Endothelial cell (in vitro differentiated cells): ENCODE measurements around the gene WDR4. TPM values are rescaled to one million over a fixed set of nuclear protein-coding genes. Genes with fewer than 3 reads are reported as not detected.

Experiments
- DNase-seq: peaks from one replicate; pipeline ENCODE4 v3.0.0; 2021; ENCODE audit warnings: low spot score
- H3K27ac Mint-ChIP-seq: one replicate; pipeline ENCODE4 v1.8.0; 2021; ENCODE audit warnings: mixed read lengths, inconsistent platforms; ENCODE audit not compliant: unreplicated experiment
- H3K27me3 Mint-ChIP-seq: one replicate; pipeline ENCODE4 v1.8.0; 2021; ENCODE audit warnings: mild to moderate bottlenecking, moderate library complexity, mixed read lengths, inconsistent platforms; ENCODE audit not compliant: unreplicated experiment
- H3K36me3 Mint-ChIP-seq: one replicate; pipeline ENCODE4 v1.8.0; 2021; ENCODE audit warnings: mild to moderate bottlenecking, low read depth, mixed read lengths, inconsistent platforms; ENCODE audit not compliant: unreplicated experiment
- H3K4me1 Mint-ChIP-seq: one replicate; pipeline ENCODE4 v1.8.0; 2021; ENCODE audit warnings: mild to moderate bottlenecking, mixed read lengths, inconsistent platforms; ENCODE audit not compliant: unreplicated experiment
- H3K4me3 Mint-ChIP-seq: one replicate; pipeline ENCODE4 v1.8.0; 2021; ENCODE audit warnings: mild to moderate bottlenecking, mixed read lengths, inconsistent platforms; ENCODE audit not compliant: unreplicated experiment
- H3K9me3 Mint-ChIP-seq: one replicate; pipeline ENCODE4 v1.8.0; 2021; ENCODE audit warnings: mixed read lengths, inconsistent platforms; ENCODE audit not compliant: unreplicated experiment
- total RNA-seq: library from RNA; stranded (reverse); fragmentation: NEBNext Ultra II Directional; extraction: Animal tissue kit (Norgen Biotek cat#: 25700); gene quantifications from one replicate; pipeline ENCODE4 v1.2.1, GENCODE V29; 2021; ENCODE audit not compliant: unreplicated experiment
- TF ChIP-seq, protein P1 (sequence below): fragments of 200-600 bp; sonication (generic); IDR thresholded peaks from one replicate; pipeline ENCODE4 v1.5.0; 2021; ENCODE audit warnings: antibody characterized with exemption; ENCODE audit not compliant: unreplicated experiment

The WDR4 gene
- total RNA-seq, 1 donor from 2014 or later, result 14.3 TPM

DNA sequence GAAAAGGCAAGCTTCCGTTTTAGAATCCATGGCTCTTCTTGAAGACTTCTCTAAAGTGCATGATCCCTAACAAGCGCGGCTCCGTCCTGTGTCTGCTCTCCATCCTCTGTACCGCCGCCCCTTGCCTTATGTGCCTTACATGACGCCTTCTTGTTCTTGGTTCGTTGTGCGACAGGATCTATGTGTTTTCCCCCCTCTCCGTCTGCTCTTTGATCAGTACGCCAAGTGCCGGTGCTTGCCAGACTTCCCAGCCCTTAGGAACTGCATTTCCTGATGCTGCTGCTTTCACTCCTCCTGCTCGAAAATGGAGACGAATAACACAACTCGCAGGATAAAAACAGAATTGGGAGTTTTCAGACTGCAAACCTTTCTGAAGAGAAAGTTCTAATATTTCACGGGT, 26.9 kb upstream of the WDR4 start:
- DNase-seq, result no peak
- Mint-ChIP-seq H3K9me3 (peaks cover 4% of the 10 kb centered on the region), H3K4me1 (no peaks in the 10 kb centered on the region), H3K36me3 (peaks cover 28% of the 10 kb centered on the region), H3K27me3 (peaks cover 2% of the 10 kb centered on the region), H3K4me3 (peak overlapping the region; percentile 80), H3K27ac (no peak overlapping the region)
- TF ChIP-seq, protein P1, sequence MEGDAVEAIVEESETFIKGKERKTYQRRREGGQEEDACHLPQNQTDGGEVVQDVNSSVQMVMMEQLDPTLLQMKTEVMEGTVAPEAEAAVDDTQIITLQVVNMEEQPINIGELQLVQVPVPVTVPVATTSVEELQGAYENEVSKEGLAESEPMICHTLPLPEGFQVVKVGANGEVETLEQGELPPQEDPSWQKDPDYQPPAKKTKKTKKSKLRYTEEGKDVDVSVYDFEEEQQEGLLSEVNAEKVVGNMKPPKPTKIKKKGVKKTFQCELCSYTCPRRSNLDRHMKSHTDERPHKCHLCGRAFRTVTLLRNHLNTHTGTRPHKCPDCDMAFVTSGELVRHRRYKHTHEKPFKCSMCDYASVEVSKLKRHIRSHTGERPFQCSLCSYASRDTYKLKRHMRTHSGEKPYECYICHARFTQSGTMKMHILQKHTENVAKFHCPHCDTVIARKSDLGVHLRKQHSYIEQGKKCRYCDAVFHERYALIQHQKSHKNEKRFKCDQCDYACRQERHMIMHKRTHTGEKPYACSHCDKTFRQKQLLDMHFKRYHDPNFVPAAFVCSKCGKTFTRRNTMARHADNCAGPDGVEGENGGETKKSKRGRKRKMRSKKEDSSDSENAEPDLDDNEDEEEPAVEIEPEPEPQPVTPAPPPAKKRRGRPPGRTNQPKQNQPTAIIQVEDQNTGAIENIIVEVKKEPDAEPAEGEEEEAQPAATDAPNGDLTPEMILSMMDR, result no peak

DNA sequence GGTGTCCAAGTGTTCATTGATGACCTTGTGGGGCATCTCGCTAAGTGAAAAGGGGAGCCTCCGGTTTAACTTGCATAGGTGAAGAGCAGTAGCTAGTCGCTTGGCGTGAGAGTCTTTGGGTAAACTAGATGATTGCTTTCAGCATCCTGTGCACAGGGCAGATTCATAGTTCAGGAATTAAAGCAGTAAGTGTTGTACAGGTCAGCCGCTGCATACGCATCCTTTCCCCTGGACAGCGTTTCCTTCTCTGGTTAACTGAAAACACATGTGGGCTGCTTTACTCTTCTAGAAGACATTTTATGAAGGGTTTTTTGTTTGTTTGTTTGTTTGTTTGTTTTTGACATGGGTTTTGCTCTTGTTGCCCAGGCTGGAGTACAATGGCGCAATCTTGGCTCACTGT, 25.9 kb upstream of the WDR4 start:
- Mint-ChIP-seq H3K4me1 (no peaks in the 10 kb centered on the region), H3K27me3 (peaks cover 2% of the 10 kb centered on the region), H3K4me3 (no peak overlapping the region), H3K27ac (no peak overlapping the region), H3K9me3 (peaks cover 4% of the 10 kb centered on the region), H3K36me3 (peaks cover 25% of the 10 kb centered on the region)
- no peak for DNase-seq
- TF ChIP-seq, protein P1, result no peak

DNA sequence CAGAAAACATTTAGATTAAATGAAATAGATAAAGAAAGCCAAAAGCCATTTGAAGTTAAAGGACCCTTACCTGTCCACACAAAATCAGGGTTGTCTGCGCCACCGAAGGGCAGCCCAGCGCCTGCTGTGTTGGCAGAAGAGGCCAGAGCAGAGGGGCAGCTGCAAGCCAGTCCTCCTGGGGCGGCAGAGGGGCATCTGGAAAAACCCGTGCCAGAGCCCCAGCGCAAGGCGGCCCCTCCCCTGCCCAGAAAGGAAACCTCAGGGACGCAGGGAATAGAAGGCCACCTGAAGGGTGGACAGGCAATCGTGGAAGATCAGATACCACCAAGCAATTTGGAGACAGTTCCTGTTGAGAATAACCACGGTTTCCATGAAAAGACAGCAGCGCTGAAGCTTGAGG, 24.5 kb upstream of the WDR4 start:
- peaks cover 25% of the 10 kb centered on the region for H3K36me3 Mint-ChIP-seq
- no peak for DNase-seq
- no peaks in the 10 kb centered on the region for H3K4me1 Mint-ChIP-seq
- H3K27ac Mint-ChIP-seq, result no peak overlapping the region
- no peak overlapping the region for H3K4me3 Mint-ChIP-seq
- H3K9me3 Mint-ChIP-seq, result peaks cover 4% of the 10 kb centered on the region
- H3K27me3 Mint-ChIP-seq, result peaks cover 2% of the 10 kb centered on the region
- TF ChIP-seq, protein P1, result no peak

DNA sequence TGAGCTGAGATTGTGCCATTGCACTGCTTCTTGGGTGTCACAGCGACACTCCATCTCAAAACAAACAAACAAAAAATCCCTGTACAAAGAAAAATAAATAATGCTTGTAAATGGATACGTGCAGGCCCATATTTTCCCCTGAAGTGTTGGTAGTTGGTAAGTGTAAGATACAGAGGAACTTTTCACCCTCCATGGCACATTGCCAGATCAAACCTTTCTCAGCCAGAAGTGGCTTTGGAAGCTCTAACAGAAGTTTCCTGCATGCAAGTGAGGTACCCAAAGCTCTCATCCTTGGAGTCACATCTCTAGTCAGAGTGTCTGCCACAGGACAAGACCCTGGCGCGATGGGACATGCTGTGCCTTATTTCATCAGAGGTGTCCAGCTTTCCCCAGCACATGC, 21.1 kb upstream of the WDR4 start:
- DNase-seq, result no peak
- Mint-ChIP-seq H3K27ac (no peak overlapping the region), H3K9me3 (no peaks in the 10 kb centered on the region), H3K4me1 (no peaks in the 10 kb centered on the region), H3K36me3 (peaks cover 25% of the 10 kb centered on the region), H3K27me3 (no peaks in the 10 kb centered on the region), H3K4me3 (no peak overlapping the region)
- TF ChIP-seq, protein P1, result no peak

DNA sequence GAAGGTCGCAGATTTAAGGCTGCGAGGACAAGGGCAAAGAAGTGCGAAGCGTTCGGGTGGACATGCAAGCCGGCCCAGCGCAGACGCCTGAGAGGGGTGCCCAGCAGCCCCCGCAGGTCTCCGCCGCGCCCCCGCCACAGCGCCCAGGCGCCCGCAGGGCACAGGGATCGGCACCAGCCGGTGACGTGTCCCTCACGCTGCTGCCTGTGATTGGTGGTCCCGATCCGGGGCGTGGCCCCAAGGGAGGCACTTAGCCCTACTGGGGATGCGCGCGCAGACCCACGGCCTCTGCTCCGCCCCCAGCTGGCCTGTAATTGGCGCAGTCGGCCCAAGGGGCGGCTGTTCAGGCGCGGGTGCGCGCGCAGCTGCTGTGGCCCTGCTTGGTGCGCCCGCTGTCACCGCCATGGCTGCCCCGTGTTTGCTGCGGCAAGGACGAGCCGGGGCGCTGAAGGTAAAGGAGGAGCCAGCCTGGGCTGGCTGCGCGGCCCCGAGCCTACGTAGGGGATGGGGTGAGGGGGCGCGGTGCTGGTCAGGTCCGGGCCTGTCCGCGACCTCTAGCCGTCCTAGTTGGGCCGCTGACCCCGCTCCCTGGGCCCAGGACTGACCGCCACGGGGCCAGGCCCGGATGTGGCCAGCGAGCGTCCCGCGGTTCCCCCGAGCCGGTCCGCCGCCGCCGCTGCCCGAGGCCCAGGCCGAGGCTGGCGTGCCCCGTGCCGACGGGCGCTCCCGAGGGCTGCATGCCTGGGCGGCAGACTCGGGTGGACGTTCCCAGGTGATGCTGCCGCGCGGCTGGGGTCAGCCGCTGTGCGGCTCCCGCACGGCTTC, 13.8 kb upstream of the WDR4 start, which contains the start of gene NDUFV3:
TSS of gene NDUFV3 (plus strand) at position 379 of the 825 bp plus-strand sequence. CDS start at position 404, 25 bp downstream.
- TF ChIP-seq, protein P1, result no peak
- H3K9me3 Mint-ChIP-seq, result no peaks in the 10 kb centered on the region
- no peaks in the 10 kb centered on the region for H3K27me3 Mint-ChIP-seq
- H3K36me3 Mint-ChIP-seq, result peaks cover 2% of the 10 kb centered on the region
- peak within 1 kb of the TSS; percentile 92 for H3K4me3 Mint-ChIP-seq
- DNase-seq, result peak; percentile 100
- peaks cover 4% of the 10 kb centered on the region for H3K4me1 Mint-ChIP-seq
- H3K27ac Mint-ChIP-seq, result peak within 1 kb of the TSS; percentile 81
